GM12878 (cell line): ENCODE data around the gene ZBTB4. TPM values are rescaled to one million over a fixed set of nuclear protein-coding genes. Genes with fewer than 3 reads are reported as not detected.

Experiments
- ATAC-seq: fragments of 200-7000 bp; cut with Tn5 transposase; 3 replicates; pipeline ENCODE4 v1.9.1; 2020; ENCODE audit warnings: mild to moderate bottlenecking, moderate library complexity
- BruUV-seq: library from RNA; stranded (reverse); fragments of 400-500 nt; replicated peaks from 2 replicates; lab custom pipeline; 2021; lab: Mats Ljungman, UMichigan
- CTCF ChIA-PET: fragments of 300-600 bp; sonication (Branson Sonifier 250); formaldehyde crosslinking; extraction: SDS; loops from one replicate; lab custom pipeline; 2021; ENCODE audit warnings: inconsistent platforms; lab: Yijun Ruan, JAX
- POLR2A ChIA-PET: fragments of 350-600 bp; formaldehyde crosslinking; extraction: SDS; loops from one replicate; lab custom pipeline; 2021; ENCODE audit warnings: inconsistent platforms; lab: Charles Lee
- RAD21 ChIA-PET: fragments of 300-600 bp; sonication (Branson Sonifier 250); formaldehyde crosslinking; loops from one replicate; lab custom pipeline; 2023; ENCODE audit warnings: antibody characterized with exemption; ENCODE audit not compliant: unreplicated experiment; lab: Charles Lee
- SMC1A ChIA-PET: fragments of 300-600 bp; sonication (Branson Sonifier 250); formaldehyde crosslinking; loops from one replicate; lab custom pipeline; 2023; ENCODE audit not compliant: unreplicated experiment, uncharacterized antibody; lab: Charles Lee
- DNase-seq: peaks from one replicate; pipeline ENCODE4 v3.0.0-alpha.2; 2011; ENCODE audit warnings: low read depth, low spot score
- FAIRE-seq: peaks from 3 replicates; lab custom pipeline; 2011; peaks lifted over from hg19 to GRCh38; lab: Jason Lieb, UNC
- H2AFZ ChIP-seq: 2 replicates; pipeline ENCODE4 v1.6.0; 2011; ENCODE audit warnings: low read depth, low read length, control low read depth; ENCODE audit not compliant: control insufficient read depth
- H3K27ac ChIP-seq: 2 replicates; pipeline ENCODE4 v1.5.1; 2011; ENCODE audit warnings: control low read depth; ENCODE audit not compliant: control insufficient read depth, insufficient read depth
- H3K27me3 ChIP-seq, 2 experiments: replicated peaks in 1 of 2; 2 replicates each; pipeline versions ENCODE4 v1.6.0 to v1.6.1; 2011; ENCODE audit warnings: low read length in 1 of 2; ENCODE audit not compliant: control insufficient read depth in 2 of 2, insufficient read depth in 2 of 2
- H3K36me3 ChIP-seq, 2 experiments: 2 replicates each; pipeline ENCODE4 v1.5.1; 2011; ENCODE audit warnings: low read length in 1 of 2; ENCODE audit not compliant: control insufficient read depth in 2 of 2, insufficient read depth in 2 of 2
- H3K4me1 ChIP-seq: 2 replicates; pipeline ENCODE4 v1.6.1; 2011; ENCODE audit warnings: mild to moderate bottlenecking, low read length, moderate library complexity, mixed read lengths; ENCODE audit not compliant: control insufficient read depth, insufficient read depth
- H3K4me2 ChIP-seq: 2 replicates; pipeline ENCODE4 v1.6.0; 2011; ENCODE audit warnings: control low read depth; ENCODE audit not compliant: control insufficient read depth, insufficient read depth
- H3K4me3 ChIP-seq: fragments of 200-600 bp; sonication (generic); 2 replicates; pipeline ENCODE4 v1.5.1; 2016
- H3K79me2 ChIP-seq: 2 replicates; pipeline ENCODE4 v1.6.0; 2011; ENCODE audit warnings: low read length; ENCODE audit not compliant: control insufficient read depth, insufficient read depth
- H3K9ac ChIP-seq: 2 replicates; pipeline ENCODE4 v1.8.0; 2011; ENCODE audit warnings: low read length, control low read depth, mixed read lengths; ENCODE audit not compliant: control insufficient read depth, insufficient read depth
- H3K9me3 ChIP-seq: replicated peaks from 3 replicates; pipeline ENCODE4 v1.5.1; 2011; ENCODE audit warnings: mild to moderate bottlenecking, low read length; ENCODE audit not compliant: control insufficient read depth, insufficient read depth
- H4K20me1 ChIP-seq: 2 replicates; pipeline ENCODE4 v1.6.0; 2011; ENCODE audit not compliant: control insufficient read depth, insufficient read depth
- BACH1 ChIP-seq: fragments of 450-650 bp; IDR thresholded peaks from 2 replicates; pipeline ENCODE4 v1.6.1; 2017; ENCODE audit warnings: mild to moderate bottlenecking, borderline replicate concordance
- BHLHE40 ChIP-seq, 2 experiments: fragments of 450-650 bp in 1 of 2; IDR thresholded peaks; 2 replicates each; pipeline ENCODE4 v1.6.1; 2011 to 2017; ENCODE audit warnings: low read depth in 2 of 2, borderline replicate concordance in 1 of 2, improper control_type of control experiment in 1 of 2, low read length in 1 of 2, mild to moderate bottlenecking in 1 of 2
- CBFB ChIP-seq: IDR thresholded peaks from 2 replicates; pipeline ENCODE4 v1.6.1; 2016; ENCODE audit warnings: antibody characterized with exemption, low read depth
- CHD1 ChIP-seq: IDR thresholded peaks from 2 replicates; pipeline ENCODE4 v1.6.1; 2012; ENCODE audit warnings: low read depth, low read length, improper control_type of control experiment
- CHD2 ChIP-seq: IDR thresholded peaks from 2 replicates; pipeline ENCODE4 v1.6.1; 2011; ENCODE audit warnings: low read depth, low read length, improper control_type of control experiment, borderline replicate concordance
- CHD4 ChIP-seq: fragments of 200-600 bp; sonication (generic); IDR thresholded peaks from 2 replicates; pipeline ENCODE4 v1.6.1; 2016; ENCODE audit warnings: mild to moderate bottlenecking
- JUNB ChIP-seq: IDR thresholded peaks from 2 replicates; pipeline ENCODE4 v1.6.1; 2016; ENCODE audit warnings: antibody characterized with exemption, mild to moderate bottlenecking
- JUND ChIP-seq: IDR thresholded peaks from 2 replicates; pipeline ENCODE4 v1.6.1; 2012; ENCODE audit warnings: low read depth, mild to moderate bottlenecking, low read length, improper control_type of control experiment, moderate library complexity
- MYB ChIP-seq: fragments of 150-350 bp; IDR thresholded peaks from 2 replicates; pipeline ENCODE4 v1.6.1; 2014; ENCODE audit warnings: mild to moderate bottlenecking, low read depth, low read length, borderline replicate concordance
- NFYB ChIP-seq: IDR thresholded peaks from 2 replicates; pipeline ENCODE4 v1.6.1; 2011; ENCODE audit warnings: low read depth, mild to moderate bottlenecking, low read length, improper control_type of control experiment, moderate library complexity; ENCODE audit not compliant: insufficient read depth
- NRF1 ChIP-seq: conservative IDR thresholded peaks from 2 replicates; pipeline ENCODE4 v1.6.1; 2011; ENCODE audit warnings: mild to moderate bottlenecking, low read depth, low read length, improper control_type of control experiment
- POU2F2 ChIP-seq: IDR thresholded peaks from 3 replicates; pipeline ENCODE4 v1.6.1; 2011; ENCODE audit warnings: low read depth, mild to moderate bottlenecking, low read length, borderline replicate concordance
- RBBP5 ChIP-seq: fragments of 200-600 bp; sonication (generic); conservative IDR thresholded peaks from 2 replicates; pipeline ENCODE4 v1.6.1; 2016
- SIN3A ChIP-seq: IDR thresholded peaks from 2 replicates; pipeline ENCODE4 v1.6.1; 2012; ENCODE audit warnings: low read depth, low read length, improper control_type of control experiment
- SREBF2 ChIP-seq: IDR thresholded peaks from 2 replicates; pipeline ENCODE4 v1.6.1; 2012; ENCODE audit warnings: mild to moderate bottlenecking, low read length
- TBL1XR1 ChIP-seq: IDR thresholded peaks from 2 replicates; pipeline ENCODE4 v1.6.1; 2012; ENCODE audit warnings: low read depth, low read length, improper control_type of control experiment
- USF2 ChIP-seq: IDR thresholded peaks from 2 replicates; pipeline ENCODE4 v1.6.1; 2011; ENCODE audit warnings: low read depth, low read length, improper control_type of control experiment, borderline replicate concordance
- ZNF384 ChIP-seq: IDR thresholded peaks from 2 replicates; pipeline ENCODE4 v1.6.1; 2012; ENCODE audit warnings: low read depth, mild to moderate bottlenecking, low read length, improper control_type of control experiment, borderline replicate concordance
- WGBS: methylation state at CpG from one replicate; pipeline ENCODE4 v1.1.6; 2016; ENCODE audit warnings: low lambda C conversion rate; ENCODE audit not compliant: insufficient replicate concordance, insufficient coverage; ENCODE audit errors: missing lambda C conversion rate; 5-methylcytosine and 5-hydroxymethylcytosine counted together
- in situ Hi-C: fragments of 300-500 bp; cut with MboI; formaldehyde crosslinking; loops from 9 replicates; pipeline ENCODE4 v1.14.3; 2018; ENCODE audit warnings: mixed read lengths
- intact Hi-C: fragments of 100-400 bp; cut with micrococcal nuclease; formaldehyde crosslinking; loops from one replicate; pipeline ENCODE4 v1.14.2; 2022; ENCODE audit not compliant: unreplicated experiment
- polyA plus RNA-seq, 11 experiments: library from polyadenylated mRNA; depleted of rRNA in 4 of 11; unstranded in 6 of 11; stranded (reverse) in 5 of 11; fragments of >200 nt; fragmentation: Nextera tagmentation in 4 of 11; fragmentation: Illumina TruSeq in 1 of 11; extraction: Ambion mirVana in 4 of 11; extraction: Trizol in 1 of 11; gene quantifications; 1 replicate in 1 of 11; 2 replicates in 10 of 11; pipeline versions ENCODE4 v1.2.1 to v1.2.3, GENCODE V29; 2011 to 2016; ENCODE audit warnings: inconsistent platforms in 2 of 11, missing spikeins in 2 of 11, low read depth in 1 of 11
- total RNA-seq, 4 experiments: library from RNA; depleted of rRNA in 3 of 4; stranded (reverse); fragments of >200 nt in 3 of 4; fragmentation: Illumina TruSeq in 1 of 4; extraction: Trizol in 1 of 4; gene quantifications; 2 replicates each; pipeline versions ENCODE4 v1.2.1 to v1.2.3, GENCODE V29; 2013 to 2021

The ZBTB4 gene
- total and polyA plus RNA-seq, 10 of the 15 experiments (the other 5 are each of a cell fraction or from before 2014, with no cell fraction given), result 2.0 to 14.9 (median 6.9) TPM

DNA sequence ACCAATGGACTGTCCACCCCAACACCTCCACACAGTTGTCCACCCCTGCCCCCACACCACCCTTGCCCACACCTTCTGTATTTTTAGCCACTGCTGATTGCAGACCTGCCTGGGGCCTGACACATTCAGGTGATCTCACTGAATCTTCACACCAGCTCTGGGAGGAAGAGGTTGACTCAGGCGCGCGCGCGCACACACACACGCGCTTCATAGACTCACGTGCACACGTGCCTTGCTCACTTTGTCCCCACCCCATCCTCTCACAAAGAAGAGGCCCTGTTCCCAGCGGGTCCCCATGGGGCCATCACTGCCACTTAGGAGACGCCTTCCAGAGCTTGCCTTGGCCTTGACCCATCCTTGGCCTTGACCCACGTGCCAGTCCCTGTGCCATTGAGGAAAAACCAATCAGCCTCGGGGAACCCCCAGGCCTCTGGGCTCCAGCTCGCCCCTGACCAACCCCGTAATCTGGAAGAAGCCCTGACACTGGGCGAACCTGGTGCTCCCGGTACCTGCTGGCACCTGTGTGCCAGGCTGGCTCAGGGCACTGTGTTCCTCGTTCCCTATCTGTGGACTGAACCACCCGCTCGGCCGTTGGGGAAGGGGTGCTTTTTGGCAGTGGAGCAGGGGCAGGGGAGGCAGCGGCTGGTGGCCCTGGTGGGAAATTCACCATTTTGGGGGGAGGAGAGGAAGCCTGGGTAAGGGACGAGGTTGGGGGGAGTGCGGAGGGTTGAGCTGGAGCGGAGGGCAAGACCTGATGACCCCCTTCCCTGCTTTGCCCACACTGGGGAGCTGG, 68.6 kb downstream of the ZBTB4 start:
- FAIRE-seq (no peak), ATAC-seq (no peak), DNase-seq (no peak)
- Histone ChIP-seq H2AFZ (no peak overlapping the region), H3K4me3 (no peak overlapping the region), H3K79me2 (no peaks in the 10 kb centered on the region), H3K4me1 (no peaks in the 10 kb centered on the region), H3K27ac (no peak overlapping the region), H3K4me2 (no peak overlapping the region), H3K36me3 (no peaks in the 10 kb centered on the region), H3K27me3 (peaks cover 0 to 2% of the 10 kb centered on the region in 2 experiments; a peak in 3 of 4 replicates), H3K9me3 (no peaks in the 10 kb centered on the region), H4K20me1 (no peaks in the 10 kb centered on the region), H3K9ac (no peak overlapping the region)
- CTCF ChIA-PET, result no interaction called here
- intact Hi-C loops, result no loop called here
- 53% methylated on average over 25 of the region's 25 CpGs for WGBS
- TF ChIP-seq BHLHE40 (IDR thresholded peaks at IDR 0.05; ENCODE audit: borderline replicate concordance in 1 of 2, low read depth in 2 of 2, low read length in 1 of 2) (peak in 1 of 2 experiments; percentile 65; a peak in 2 of 4 replicates), USF2 (no peak)
- BruUV-seq, result no TSS peak
- in situ Hi-C loops, result no loop called here
- POLR2A ChIA-PET, result no interaction called here
- RAD21 ChIA-PET, result no interaction called here
- SMC1A ChIA-PET, result no interaction called here

DNA sequence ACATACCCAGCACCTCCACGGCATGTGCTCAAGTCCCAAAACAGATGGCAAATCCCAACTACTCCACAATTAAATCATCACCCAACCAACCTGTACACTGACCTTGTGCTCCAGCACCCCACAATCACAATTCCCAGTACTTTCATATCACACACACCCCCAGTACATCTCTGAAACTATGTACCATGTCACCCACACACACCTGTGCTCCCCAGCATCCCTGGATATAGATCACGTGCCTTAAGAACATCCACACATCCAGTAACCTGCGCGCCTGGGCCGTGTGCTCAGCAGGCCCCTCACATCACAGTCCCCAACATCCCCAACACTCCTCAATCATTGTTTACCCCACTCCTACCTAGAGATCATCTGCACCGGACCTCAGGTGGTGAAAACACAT, 69.7 kb downstream of the ZBTB4 start:
- H3K79me2 ChIP-seq, result no peaks in the 10 kb centered on the region
- ChIA-PET RAD21 (no interaction called here), CTCF (no interaction called here), SMC1A (no interaction called here), POLR2A (no interaction called here)
- DNase-seq, result no peak
- no peak overlapping the region for H3K4me2 ChIP-seq
- in situ Hi-C loops (no loop called here), intact Hi-C loops (no loop called here)
- FAIRE-seq, result no peak
- no peak overlapping the region for H3K27ac ChIP-seq
- no peaks in the 10 kb centered on the region for H4K20me1 ChIP-seq
- BruUV-seq, result no TSS peak
- H2AFZ ChIP-seq, result no peak overlapping the region
- H3K4me3 ChIP-seq, result no peak overlapping the region
- no peaks in the 10 kb centered on the region for H3K36me3 ChIP-seq
- H3K9ac ChIP-seq, result no peak overlapping the region
- WGBS, result 63% methylated on average over 6 of the region's 6 CpGs
- peaks cover 0 to 6% of the 10 kb centered on the region in 2 experiments; a peak in 3 of 4 replicates for H3K27me3 ChIP-seq
- H3K9me3 ChIP-seq, result no peaks in the 10 kb centered on the region
- ATAC-seq, result no peak
- no peaks in the 10 kb centered on the region for H3K4me1 ChIP-seq
- TF ChIP-seq SREBF2 (no peak), NRF1 (no peak), CHD1 (no peak), RBBP5 (no peak), JUNB (no peak), ZNF384 (no peak), CHD4 (no peak), NFYB (no peak), MYB (no peak), CBFB (no peak), SIN3A (no peak), POU2F2 (no peak), BACH1 (no peak), CHD2 (no peak), JUND (no peak), TBL1XR1 (no peak)
